H1 (cell line): ENCODE measurements around the gene STK31. TPM values are rescaled to one million over a fixed set of nuclear protein-coding genes. Genes with fewer than 3 reads are reported as not detected.

Source experiments
- CTCF ChIA-PET: fragments of 300-600 bp; sonication (Branson Sonifier 250); formaldehyde crosslinking; loops from one replicate; lab custom pipeline; 2021; ENCODE audit not compliant: partially characterized antibody; lab: Charles Lee
- POLR2A ChIA-PET: fragments of 300-600 bp; sonication (Branson Sonifier 250); formaldehyde crosslinking; loops from one replicate; lab custom pipeline; 2021; ENCODE audit warnings: inconsistent platforms; ENCODE audit not compliant: partially characterized antibody; lab: Charles Lee
- DNase-seq, 2 experiments: peaks; one replicate each; pipeline versions ENCODE4 v3.0.0 to v3.0.0-alpha.2; 2010 to 2022; ENCODE audit warnings: low spot score in 2 of 2, low read depth in 1 of 2, mixed read lengths in 1 of 2
- FAIRE-seq: peaks from 2 replicates; lab custom pipeline; 2011; peaks lifted over from hg19 to GRCh38; lab: Jason Lieb, UNC
- H2AFZ ChIP-seq: 2 replicates; pipeline ENCODE4 v1.8.1; 2012; ENCODE audit warnings: low read length, inconsistent platforms
- H2AK5ac ChIP-seq: 2 replicates; pipeline ENCODE4 v1.6.1; 2013; ENCODE audit warnings: low read depth, low read length
- H2BK120ac ChIP-seq: replicated peaks from 2 replicates; pipeline ENCODE3; 2013; ENCODE audit warnings: low read depth, low read length, inconsistent platforms
- H2BK12ac ChIP-seq: 2 replicates; pipeline ENCODE4 v1.6.1; 2013; ENCODE audit warnings: low read depth, low read length
- H2BK15ac ChIP-seq: 2 replicates; pipeline ENCODE4 v1.6.1; 2013; ENCODE audit warnings: low read length
- H2BK20ac ChIP-seq: 2 replicates; pipeline ENCODE4 v1.6.1; 2013; ENCODE audit warnings: low read length
- H2BK5ac ChIP-seq: 2 replicates; pipeline ENCODE4 v1.6.1; 2013; ENCODE audit warnings: low read depth, low read length
- H3K14ac ChIP-seq: 2 replicates; pipeline ENCODE4 v1.6.1; 2013; ENCODE audit warnings: inconsistent platforms; ENCODE audit not compliant: insufficient read length
- H3K18ac ChIP-seq: 2 replicates; pipeline ENCODE4 v1.6.1; 2013; ENCODE audit warnings: low read length; ENCODE audit errors: extremely low read depth
- H3K23ac ChIP-seq: 2 replicates; pipeline ENCODE4 v1.6.1; 2013; ENCODE audit warnings: inconsistent platforms; ENCODE audit not compliant: insufficient read length
- H3K23me2 ChIP-seq: 2 replicates; pipeline ENCODE4 v1.6.1; 2013; ENCODE audit warnings: low read depth, low read length
- H3K27ac ChIP-seq: 2 replicates; pipeline ENCODE4 v1.6.1; 2011; ENCODE audit warnings: low read depth, low read length, inconsistent platforms
- H3K27me3 ChIP-seq, 4 experiments: replicated peaks in 1 of 4; 1 replicate in 1 of 4; 2 replicates in 3 of 4; pipeline versions ENCODE4 v1.6.1 to v1.8.1; 2011 to 2013; ENCODE audit warnings: low read length in 3 of 4, mild to moderate bottlenecking in 3 of 4, inconsistent platforms in 2 of 4, mixed read lengths in 2 of 4, moderate library complexity in 1 of 4; ENCODE audit not compliant: control insufficient read depth in 3 of 4, insufficient read depth in 3 of 4; ENCODE audit errors: extremely low read depth in 1 of 4
- H3K36me3 ChIP-seq, 4 experiments: 2 replicates each; pipeline versions ENCODE4 v1.6.1 to v1.8.1; 2011 to 2013; ENCODE audit warnings: mild to moderate bottlenecking in 4 of 4, low read length in 3 of 4, moderate library complexity in 2 of 4, control low read depth in 1 of 4, inconsistent platforms in 1 of 4; ENCODE audit not compliant: insufficient read depth in 4 of 4, control insufficient read depth in 2 of 4
- H3K4ac ChIP-seq: replicated peaks from 2 replicates; pipeline ENCODE3; 2013; ENCODE audit warnings: low read length, low read depth, mixed read lengths, inconsistent platforms; ENCODE audit not compliant: insufficient read length
- H3K4me1 ChIP-seq, 4 experiments: replicated peaks in 1 of 4; 1 replicate in 1 of 4; 2 replicates in 3 of 4; pipeline versions ENCODE4 v1.6.1 to v1.8.1; 2011 to 2013; ENCODE audit warnings: low read length in 3 of 4, inconsistent platforms in 2 of 4, mixed read lengths in 1 of 4; ENCODE audit not compliant: insufficient read depth in 4 of 4, control insufficient read depth in 3 of 4
- H3K4me2 ChIP-seq, 2 experiments: 2 replicates each; pipeline versions ENCODE4 v1.6.1 to v1.8.1; 2011 to 2013; ENCODE audit warnings: low read depth in 2 of 2, low read length in 2 of 2, control low read depth in 1 of 2, inconsistent platforms in 1 of 2, mild to moderate bottlenecking in 1 of 2; ENCODE audit not compliant: insufficient read depth in 1 of 2
- H3K4me3 ChIP-seq, 4 experiments: fragments of 200-600, 300-600 bp in 1 of 4; sonication (generic), shearing (Covaris generic), sonication (Bioruptor Twin) in 1 of 4; 2 replicates each; pipeline versions ENCODE4 v1.5.1 to v1.8.1; 2011 to 2016; ENCODE audit warnings: low read length in 4 of 4, low read depth in 3 of 4, control low read depth in 2 of 4, inconsistent platforms in 2 of 4, mild to moderate bottlenecking in 2 of 4, mixed read lengths in 1 of 4, moderate library complexity in 1 of 4; ENCODE audit not compliant: insufficient read depth in 2 of 4; ENCODE audit errors: extremely low read depth in 1 of 4
- H3K56ac ChIP-seq: replicated peaks from 2 replicates; pipeline ENCODE3; 2013; ENCODE audit warnings: low read depth, mild to moderate bottlenecking, mixed read lengths, low read length, inconsistent platforms; ENCODE audit not compliant: insufficient read length
- H3K79me1 ChIP-seq: 2 replicates; pipeline ENCODE4 v1.6.1; 2013; ENCODE audit warnings: low read depth, low read length, control low read depth
- H3K79me2 ChIP-seq, 2 experiments: 2 replicates each; pipeline versions ENCODE4 v1.6.1 to v1.8.1; 2012 to 2013; ENCODE audit warnings: low read length in 2 of 2, mild to moderate bottlenecking in 2 of 2, inconsistent platforms in 1 of 2; ENCODE audit not compliant: insufficient read depth in 2 of 2, control insufficient read depth in 1 of 2
- H3K9ac ChIP-seq, 4 experiments: replicated peaks in 1 of 4; 1 replicate in 1 of 4; 2 replicates in 3 of 4; pipeline versions ENCODE4 v1.6.1 to v1.8.1; 2011 to 2013; ENCODE audit warnings: low read depth in 3 of 4, low read length in 3 of 4, control low read depth in 2 of 4, mild to moderate bottlenecking in 2 of 4, moderate library complexity in 2 of 4, inconsistent platforms in 1 of 4; ENCODE audit errors: extremely low read depth in 1 of 4
- H3K9me3 ChIP-seq, 2 experiments: 2 replicates each; pipeline versions ENCODE4 v1.6.1 to v1.8.1; 2012 to 2013; ENCODE audit warnings: mild to moderate bottlenecking in 2 of 2, moderate library complexity in 2 of 2, control low read depth in 1 of 2, inconsistent platforms in 1 of 2, low read depth in 1 of 2, low read length in 1 of 2, mixed read lengths in 1 of 2; ENCODE audit not compliant: insufficient read depth in 2 of 2
- H4K20me1 ChIP-seq, 2 experiments: replicated peaks in 1 of 2; 2 replicates each; pipeline versions ENCODE3 to v1.8.1; 2011 to 2013; ENCODE audit warnings: inconsistent platforms in 2 of 2, low read length in 2 of 2, mild to moderate bottlenecking in 1 of 2; ENCODE audit not compliant: insufficient read depth in 2 of 2, control insufficient read depth in 1 of 2
- H4K5ac ChIP-seq: 2 replicates; pipeline ENCODE4 v1.6.1; 2013; ENCODE audit warnings: low read length, low read depth, mixed read lengths, inconsistent platforms; ENCODE audit not compliant: insufficient read length
- H4K8ac ChIP-seq: 2 replicates; pipeline ENCODE4 v1.8.0; 2013; ENCODE audit warnings: mild to moderate bottlenecking, moderate library complexity, low read length, inconsistent platforms; ENCODE audit not compliant: insufficient read depth; ENCODE audit errors: extremely low read depth
- H4K91ac ChIP-seq: replicated peaks from 2 replicates; pipeline ENCODE3; 2013; ENCODE audit warnings: low read length, mixed read lengths, inconsistent platforms; ENCODE audit not compliant: insufficient read length
- BCL11A ChIP-seq, 2 experiments: IDR thresholded peaks; one replicate each; pipeline ENCODE4 v1.6.1; 2011; ENCODE audit warnings: low read depth in 2 of 2, low read length in 2 of 2, mild to moderate bottlenecking in 2 of 2
- CBX8 ChIP-seq: fragments of 300-800, 300-1000 bp; sonication (generic); IDR thresholded peaks from 2 replicates; pipeline ENCODE4 v1.7.1; 2016; ENCODE audit warnings: low read depth, low read length, borderline replicate concordance
- JUND ChIP-seq: IDR thresholded peaks from 2 replicates; pipeline ENCODE4 v1.6.1; 2011; ENCODE audit warnings: mild to moderate bottlenecking, improper control_type of control experiment, low read length
- KDM5A ChIP-seq: fragments of 200-600 bp; IDR thresholded peaks from 2 replicates; pipeline ENCODE4 v1.7.1; 2012; ENCODE audit warnings: mild to moderate bottlenecking, low read length, inconsistent platforms, mixed read lengths
- MAFK ChIP-seq: IDR thresholded peaks from 2 replicates; pipeline ENCODE4 v1.6.1; 2012; ENCODE audit warnings: low read depth, mild to moderate bottlenecking, improper control_type of control experiment, low read length
- NANOG ChIP-seq: IDR thresholded peaks from 2 replicates; pipeline ENCODE4 v1.6.1; 2011; ENCODE audit warnings: low read length, low read depth, mild to moderate bottlenecking, inconsistent platforms; ENCODE audit not compliant: insufficient read depth, poor library complexity, severe bottlenecking
- POLR2AphosphoS5 ChIP-seq: IDR thresholded peaks from 2 replicates; pipeline ENCODE4 v1.6.1; 2011; ENCODE audit warnings: low read depth, low read length
- RNF2 ChIP-seq: fragments of 200-900, 300-1000 bp; sonication (generic); IDR thresholded peaks from 2 replicates; pipeline ENCODE4 v1.7.1; 2016; ENCODE audit warnings: borderline replicate concordance, low read depth, mild to moderate bottlenecking, antibody characterized with exemption, low read length; ENCODE audit not compliant: poor library complexity, severe bottlenecking; ENCODE audit errors: missing control alignments
- SP4 ChIP-seq: IDR thresholded peaks from 2 replicates; pipeline ENCODE4 v1.6.1; 2012; ENCODE audit warnings: low read length, inconsistent platforms
- TEAD4 ChIP-seq: IDR thresholded peaks from 2 replicates; pipeline ENCODE4 v1.6.1; 2012; ENCODE audit warnings: low read depth, low read length, inconsistent platforms, mixed read lengths
- YY1 ChIP-seq: IDR thresholded peaks from 2 replicates; pipeline ENCODE4 v1.6.1; 2011; ENCODE audit warnings: low read depth, mild to moderate bottlenecking, low read length
- WGBS, 2 experiments: shearing (Covaris generic) in 1 of 2; methylation state at CpG; one replicate each; pipeline versions ENCODE4 v1.1.6 to v1.1.7; 2013 to 2015; ENCODE audit warnings: low lambda C conversion rate in 2 of 2, mixed read lengths in 2 of 2, inconsistent platforms in 1 of 2, low coverage in 1 of 2, missing lambda C conversion rate in 1 of 2; ENCODE audit not compliant: insufficient replicate concordance in 2 of 2, insufficient coverage in 1 of 2, insufficient read length in 1 of 2; ENCODE audit errors: extremely low coverage in 1 of 2, missing lambda C conversion rate in 1 of 2; 5-methylcytosine and 5-hydroxymethylcytosine counted together
- polyA plus RNA-seq, 7 experiments: library from polyadenylated mRNA; depleted of rRNA in 3 of 7; stranded (reverse) in 5 of 7; unstranded in 2 of 7; fragments of >200 nt in 5 of 7; fragments of 200-250 nt in 2 of 7; gene quantifications; 1 replicate in 5 of 7; 2 replicates in 1 of 7; 4 replicates in 1 of 7; pipeline versions ENCODE4 v1.2.1 to v1.2.3, GENCODE V29; 2011 to 2013; ENCODE audit warnings: missing spikeins in 2 of 7, mixed read lengths in 2 of 7
- total RNA-seq: library from RNA; stranded (reverse); fragmentation: NEBNext Ultra II Directional; extraction: Animal tissue kit (Norgen Biotek cat#: 25700); gene quantifications from 2 replicates; pipeline ENCODE4 v1.2.1, GENCODE V29; 2021
- TF ChIP-seq, protein P1 (sequence below), 3 experiments: IDR thresholded peaks; 1 replicate in 2 of 3; 2 replicates in 1 of 3; pipeline versions ENCODE4 v1.5.1 to v1.6.1; 2011; ENCODE audit warnings: low read length in 3 of 3, mild to moderate bottlenecking in 3 of 3, inconsistent platforms in 2 of 3, low read depth in 1 of 3, moderate library complexity in 1 of 3; ENCODE audit not compliant: insufficient read depth in 1 of 3; ENCODE audit errors: control extremely low read depth in 1 of 3

Gene STK31
- total and polyA plus RNA-seq, 2 of the 8 experiments (the other 6 are each of a cell fraction or from before 2014, with no cell fraction given), result 0.15 to 0.32 TPM

DNA sequence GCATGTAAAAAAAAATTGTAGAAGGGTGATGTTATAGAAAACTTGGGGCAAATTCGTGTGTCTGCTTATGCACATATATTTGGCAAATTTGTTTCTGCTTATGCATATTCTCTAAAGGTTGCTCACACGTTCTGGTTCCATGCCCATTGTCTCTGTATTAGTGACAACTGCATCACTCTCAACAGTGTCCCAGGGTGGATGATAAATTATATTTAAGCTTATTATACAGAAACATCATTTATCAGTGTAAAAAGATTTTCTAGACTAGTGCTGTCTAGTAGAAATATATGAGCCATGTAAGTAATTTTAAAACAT lies 4.1 kb downstream of the STK31 start:
- H2AK5ac ChIP-seq, result no peak overlapping the region
- no peak overlapping the region for H3K56ac ChIP-seq
- no peaks in the 10 kb centered on the region for H3K79me1 ChIP-seq
- no peaks in the 10 kb centered on the region for H3K79me2 ChIP-seq
- DNase-seq (no peak), FAIRE-seq (no peak)
- no peak overlapping the region for H2AFZ ChIP-seq
- H4K20me1 ChIP-seq, result no peaks in the 10 kb centered on the region
- no peaks in the 10 kb centered on the region for H3K27me3 ChIP-seq
- TF ChIP-seq CBX8 (no peak), JUND (no peak), POLR2AphosphoS5 (no peak), NANOG (no peak), SP4 (no peak), KDM5A (no peak), TEAD4 (no peak), BCL11A (IDR thresholded peaks at IDR 0.05; ENCODE audit: low read depth in 2 of 2, low read length in 2 of 2) (no peak), YY1 (no peak), MAFK (no peak), RNF2 (no peak)
- TF ChIP-seq, protein P1, sequence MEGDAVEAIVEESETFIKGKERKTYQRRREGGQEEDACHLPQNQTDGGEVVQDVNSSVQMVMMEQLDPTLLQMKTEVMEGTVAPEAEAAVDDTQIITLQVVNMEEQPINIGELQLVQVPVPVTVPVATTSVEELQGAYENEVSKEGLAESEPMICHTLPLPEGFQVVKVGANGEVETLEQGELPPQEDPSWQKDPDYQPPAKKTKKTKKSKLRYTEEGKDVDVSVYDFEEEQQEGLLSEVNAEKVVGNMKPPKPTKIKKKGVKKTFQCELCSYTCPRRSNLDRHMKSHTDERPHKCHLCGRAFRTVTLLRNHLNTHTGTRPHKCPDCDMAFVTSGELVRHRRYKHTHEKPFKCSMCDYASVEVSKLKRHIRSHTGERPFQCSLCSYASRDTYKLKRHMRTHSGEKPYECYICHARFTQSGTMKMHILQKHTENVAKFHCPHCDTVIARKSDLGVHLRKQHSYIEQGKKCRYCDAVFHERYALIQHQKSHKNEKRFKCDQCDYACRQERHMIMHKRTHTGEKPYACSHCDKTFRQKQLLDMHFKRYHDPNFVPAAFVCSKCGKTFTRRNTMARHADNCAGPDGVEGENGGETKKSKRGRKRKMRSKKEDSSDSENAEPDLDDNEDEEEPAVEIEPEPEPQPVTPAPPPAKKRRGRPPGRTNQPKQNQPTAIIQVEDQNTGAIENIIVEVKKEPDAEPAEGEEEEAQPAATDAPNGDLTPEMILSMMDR (IDR thresholded peaks at IDR 0.05; ENCODE audit: control extremely low read depth in 1 of 3, insufficient read depth in 1 of 3, low read depth in 1 of 3, low read length in 3 of 3), result no peak
- H3K14ac ChIP-seq, result no peak overlapping the region
- H4K5ac ChIP-seq, result no peak overlapping the region
- H2BK12ac ChIP-seq, result no peak overlapping the region
- ChIA-PET CTCF (interaction anchor here (1.2 to 7.1 kb wide), 9 partner anchors 10 to 168 kb away, joined by 3 to 74 read pairs (median 7); no protein-coding TSS in a partner anchor), POLR2A (interaction anchor here (0.6 to 1.8 kb wide), 2 partner anchors 58 to 183 kb away, joined by 3 to 4 read pairs; no protein-coding TSS in a partner anchor)
- H3K4me2 ChIP-seq, result no peak overlapping the region
- H3K27ac ChIP-seq, result no peak overlapping the region
- H3K36me3 ChIP-seq, result no peaks in the 10 kb centered on the region
- H4K8ac ChIP-seq, result no peak overlapping the region
- H3K23me2 ChIP-seq, result no peaks in the 10 kb centered on the region
- no peak overlapping the region for H3K4ac ChIP-seq
- H3K4me3 ChIP-seq, result no peak overlapping the region
- no peak overlapping the region for H2BK120ac ChIP-seq
- 54% methylated on average over 2 of the region's 2 CpGs; no CpG with 5 or more reads in 1 of the 2 experiments for WGBS, 2 experiments
- H3K18ac ChIP-seq, result no peak overlapping the region
- H3K9me3 ChIP-seq, result no peaks in the 10 kb centered on the region
- H2BK15ac ChIP-seq, result no peak overlapping the region
- no peak overlapping the region for H3K23ac ChIP-seq
- no peak overlapping the region for H4K91ac ChIP-seq
- H2BK5ac ChIP-seq, result no peak overlapping the region
- H3K9ac ChIP-seq, result no peak overlapping the region
- H2BK20ac ChIP-seq, result no peak overlapping the region
- no peaks in the 10 kb centered on the region for H3K4me1 ChIP-seq
